Astrocyte (in vitro differentiated cells and primary cell): Measurements from ENCODE around the gene LHFPL3. TPM values are rescaled to one million over a fixed set of nuclear protein-coding genes. Genes with fewer than 3 reads are reported as not detected.

Source experiments
- DNase-seq: peaks from one replicate; pipeline ENCODE4 v3.0.0-alpha.2; 2010; ENCODE audit warnings: low read depth
- FAIRE-seq: peaks from 2 replicates; lab custom pipeline; 2011; peaks lifted over from hg19 to GRCh38; lab: Jason Lieb, UNC
- H2AFZ ChIP-seq: 2 replicates; pipeline ENCODE4 v1.6.0; 2012; ENCODE audit warnings: low read depth, low read length, inconsistent platforms
- H3K27ac ChIP-seq: 2 replicates; pipeline ENCODE4 v1.5.1; 2011; ENCODE audit warnings: low read depth, low read length, inconsistent platforms
- H3K27me3 ChIP-seq: 2 replicates; pipeline ENCODE4 v1.6.0; 2011; ENCODE audit warnings: low read length, inconsistent platforms; ENCODE audit not compliant: insufficient read depth
- H3K36me3 ChIP-seq: 2 replicates; pipeline ENCODE4 v1.5.1; 2011; ENCODE audit warnings: low read length, inconsistent platforms; ENCODE audit not compliant: insufficient read depth
- H3K4me1 ChIP-seq: 2 replicates; pipeline ENCODE4 v1.5.1; 2011; ENCODE audit warnings: low read length, inconsistent platforms; ENCODE audit not compliant: insufficient read depth
- H3K4me2 ChIP-seq: 2 replicates; pipeline ENCODE4 v1.6.0; 2012; ENCODE audit warnings: low read length, inconsistent platforms
- H3K4me3 ChIP-seq: 2 replicates; pipeline ENCODE4 v1.5.1; 2011; ENCODE audit warnings: low read depth, mild to moderate bottlenecking, low read length, inconsistent platforms; ENCODE audit not compliant: insufficient read depth
- H3K79me2 ChIP-seq: 2 replicates; pipeline ENCODE4 v1.6.0; 2012; ENCODE audit warnings: mild to moderate bottlenecking, low read length, inconsistent platforms; ENCODE audit not compliant: insufficient read depth
- H3K9ac ChIP-seq: 2 replicates; pipeline ENCODE4 v1.6.0; 2012; ENCODE audit warnings: mild to moderate bottlenecking, low read length, inconsistent platforms
- H3K9me3 ChIP-seq: 2 replicates; pipeline ENCODE4 v1.5.1; 2012; ENCODE audit warnings: low read depth, mild to moderate bottlenecking, low read length, inconsistent platforms; ENCODE audit not compliant: insufficient read depth
- H4K20me1 ChIP-seq: 2 replicates; pipeline ENCODE4 v1.6.0; 2012; ENCODE audit warnings: low read length, inconsistent platforms; ENCODE audit not compliant: insufficient read depth
- H3K27ac Mint-ChIP-seq: one replicate; pipeline ENCODE4 v1.8.0; 2021; ENCODE audit warnings: mild to moderate bottlenecking, mixed read lengths; ENCODE audit not compliant: unreplicated experiment
- H3K27me3 Mint-ChIP-seq: one replicate; pipeline ENCODE4 v1.8.0; 2021; ENCODE audit warnings: low read depth, mixed read lengths; ENCODE audit not compliant: unreplicated experiment
- H3K36me3 Mint-ChIP-seq: one replicate; pipeline ENCODE4 v1.8.0; 2021; ENCODE audit warnings: low read depth, mixed read lengths; ENCODE audit not compliant: unreplicated experiment
- H3K4me1 Mint-ChIP-seq: one replicate; pipeline ENCODE4 v1.8.0; 2021; ENCODE audit warnings: low read depth, mixed read lengths; ENCODE audit not compliant: unreplicated experiment
- H3K4me3 Mint-ChIP-seq: one replicate; pipeline ENCODE4 v1.8.0; 2021; ENCODE audit warnings: mild to moderate bottlenecking, moderate library complexity, mixed read lengths; ENCODE audit not compliant: unreplicated experiment
- H3K9me3 Mint-ChIP-seq: one replicate; pipeline ENCODE4 v1.8.0; 2021; ENCODE audit warnings: mild to moderate bottlenecking, mixed read lengths; ENCODE audit not compliant: unreplicated experiment
- CTCF ChIP-seq: IDR thresholded peaks from 2 replicates; pipeline ENCODE4 v1.5.1; 2011; ENCODE audit warnings: low read depth, mild to moderate bottlenecking, inconsistent platforms, low read length, moderate library complexity; ENCODE audit not compliant: insufficient read depth
- EZH2 ChIP-seq: IDR thresholded peaks from 2 replicates; pipeline ENCODE4 v1.6.1; 2012; ENCODE audit warnings: mild to moderate bottlenecking, low read length, inconsistent platforms; ENCODE audit not compliant: insufficient read depth
- total RNA-seq: library from RNA; stranded (reverse); gene quantifications from 2 replicates; pipeline ENCODE4 v1.2.1, GENCODE V29; 2021

Gene LHFPL3
- total RNA-seq, 1 donor from 2014 or later, result not detected

DNA sequence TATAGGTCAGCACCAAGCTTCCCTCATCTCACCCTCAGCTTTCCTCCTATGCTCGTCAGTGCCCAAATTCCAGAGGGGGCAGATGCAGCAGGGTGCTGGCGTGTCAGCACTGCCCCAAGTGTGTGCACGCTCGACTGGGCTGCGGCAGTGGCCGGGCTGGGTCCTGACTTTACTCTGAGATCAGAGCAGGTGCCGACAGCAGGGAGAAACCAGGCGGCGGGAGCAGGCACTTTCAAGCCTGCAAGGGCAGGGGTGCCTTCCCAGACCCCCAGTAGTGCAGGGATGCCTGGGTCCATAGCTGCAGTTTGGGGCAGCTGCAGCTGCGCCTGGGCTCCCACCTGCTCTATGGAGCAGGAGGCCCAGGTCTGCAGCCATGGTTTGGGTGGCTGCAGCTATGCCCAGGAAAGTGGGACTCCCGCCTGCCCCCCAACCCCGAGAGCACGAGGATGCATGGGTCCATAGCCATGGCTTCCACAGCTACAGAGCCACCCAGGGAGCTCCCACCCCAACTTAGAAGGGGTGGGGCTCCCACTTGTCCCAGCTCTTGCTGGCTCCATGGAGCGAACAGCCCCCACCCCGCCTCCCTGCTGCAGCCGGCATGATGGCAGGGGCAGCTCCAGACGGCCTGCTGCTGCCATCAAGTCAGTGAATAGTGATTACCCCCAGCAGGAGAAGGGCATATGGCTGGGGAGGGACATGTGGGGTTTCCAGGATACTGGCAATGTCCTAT, 486.4 kb downstream of the LHFPL3 start:
- H3K4me3 ChIP-seq, result no peak overlapping the region
- no peaks in the 10 kb centered on the region for H3K36me3 ChIP-seq
- H3K27me3 ChIP-seq, result no peaks in the 10 kb centered on the region
- H2AFZ ChIP-seq, result no peak overlapping the region
- no peak overlapping the region for H3K9ac ChIP-seq
- Mint-ChIP-seq H3K27ac (no peak overlapping the region), H3K36me3 (no peaks in the 10 kb centered on the region), H3K9me3 (peaks cover 2% of the 10 kb centered on the region), H3K4me3 (no peak overlapping the region), H3K4me1 (no peaks in the 10 kb centered on the region), H3K27me3 (peaks cover 11% of the 10 kb centered on the region)
- H3K79me2 ChIP-seq, result no peaks in the 10 kb centered on the region
- no peak overlapping the region for H3K27ac ChIP-seq
- no peaks in the 10 kb centered on the region for H4K20me1 ChIP-seq
- H3K4me1 ChIP-seq, result no peaks in the 10 kb centered on the region
- no peaks in the 10 kb centered on the region for H3K9me3 ChIP-seq
- no peak overlapping the region for H3K4me2 ChIP-seq
- no peak for TF ChIP-seq CTCF
- TF ChIP-seq EZH2, result no peak
- no peak for DNase-seq
- FAIRE-seq, result no peak

DNA sequence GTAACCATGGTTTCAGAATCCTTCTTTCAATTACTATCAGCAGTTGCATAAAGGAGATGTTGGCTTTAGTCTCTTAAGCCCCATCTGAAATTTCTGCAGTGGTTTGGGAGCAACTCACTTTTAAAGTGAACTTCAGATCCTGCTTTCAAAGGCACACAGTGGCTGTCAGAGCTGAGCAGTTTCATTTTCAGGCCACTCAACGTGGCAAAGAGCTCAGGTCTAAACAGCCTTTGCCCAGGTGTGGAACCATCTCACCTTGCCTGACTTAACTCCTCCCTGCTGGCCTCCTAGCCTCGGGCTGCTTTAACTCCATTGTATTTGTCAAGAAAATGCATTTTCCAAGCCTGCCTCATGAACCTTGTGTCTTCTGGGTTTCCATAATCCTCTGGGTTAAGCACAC, 488.1 kb downstream of the LHFPL3 start:
- Histone ChIP-seq H3K9me3 (no peaks in the 10 kb centered on the region), H3K4me2 (no peak overlapping the region), H3K79me2 (no peaks in the 10 kb centered on the region), H3K27ac (no peak overlapping the region), H3K4me3 (no peak overlapping the region), H3K9ac (no peak overlapping the region), H3K27me3 (no peaks in the 10 kb centered on the region), H4K20me1 (no peaks in the 10 kb centered on the region), H2AFZ (no peak overlapping the region), H3K4me1 (no peaks in the 10 kb centered on the region), H3K36me3 (no peaks in the 10 kb centered on the region)
- TF ChIP-seq CTCF, result no peak
- TF ChIP-seq EZH2, result no peak
- H3K27me3 Mint-ChIP-seq, result peaks cover 3% of the 10 kb centered on the region
- no peak overlapping the region for H3K4me3 Mint-ChIP-seq
- H3K27ac Mint-ChIP-seq, result no peak overlapping the region
- H3K36me3 Mint-ChIP-seq, result no peaks in the 10 kb centered on the region
- DNase-seq, result no peak
- H3K4me1 Mint-ChIP-seq, result no peaks in the 10 kb centered on the region
- no peak for FAIRE-seq
- peaks cover 2% of the 10 kb centered on the region for H3K9me3 Mint-ChIP-seq
